Peyer's patch (tissue), 4 donors: Measurements from ENCODE around the gene GBX1.

Source experiments
- CTCF ChIP-seq, 6 experiments: fragments of 450-650 bp in 4 of 6; fragments of 200-600 bp in 2 of 6; sonication (generic) in 1 of 6; IDR thresholded peaks; one replicate each; pipeline ENCODE4 v1.5.1; 2017 to 2019; ENCODE audit warnings: antibody characterized with exemption in 6 of 6, mild to moderate bottlenecking in 3 of 6, moderate library complexity in 1 of 6
- POLR2A ChIP-seq, 2 donors: fragments of 450-650 bp; IDR thresholded peaks; one replicate each; pipeline ENCODE4 v1.5.1; 2017; ENCODE audit warnings: antibody characterized with exemption in 2 of 2, mild to moderate bottlenecking in 2 of 2, moderate library complexity in 2 of 2

DNA sequence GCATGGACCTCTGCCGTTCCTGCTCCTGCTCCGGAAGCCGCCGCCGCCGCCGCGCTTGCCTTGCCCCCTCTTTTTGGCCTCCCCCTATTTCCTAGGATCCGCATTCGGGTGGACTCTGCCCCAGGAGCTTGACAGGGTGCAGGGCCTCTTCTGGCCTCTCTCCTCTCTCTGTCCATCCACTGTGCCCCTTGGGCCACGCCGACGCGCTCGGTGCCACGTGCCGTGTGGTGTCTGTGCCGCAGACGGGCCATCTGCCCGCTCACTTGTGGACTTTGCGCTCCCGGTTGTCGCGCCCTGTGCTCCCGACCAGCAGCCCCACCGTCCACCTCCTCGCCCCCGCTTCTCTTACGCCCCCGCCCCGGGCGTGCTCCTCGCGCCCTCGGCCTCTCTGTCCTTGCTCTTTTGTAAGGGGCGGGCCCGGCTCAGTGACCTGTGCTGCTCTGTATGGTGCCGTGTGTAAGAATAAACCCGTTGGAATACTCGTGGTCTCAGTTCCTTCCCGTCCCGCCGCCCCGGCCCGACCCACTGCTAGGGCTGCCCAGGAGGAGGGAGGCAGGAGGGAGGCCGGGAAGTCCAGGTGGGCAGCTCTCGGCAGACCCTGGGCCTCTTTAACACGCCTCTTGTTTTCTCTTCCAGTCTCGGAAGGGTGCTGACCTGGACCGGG lies 44.2 kb downstream of the GBX1 start:
- TF ChIP-seq POLR2A (IDR thresholded peaks at IDR 0.05) (no peak), CTCF (IDR thresholded peaks at IDR 0.05) (no peak)
